HG03039 (cell line): ENCODE results near the gene AMZ1.
"Not testable (repeated sequence)": the region's sequence is repeated elsewhere in the genome, so short reads cannot be mapped to it uniquely, and the experiment has no call there.

Source experiments
- ATAC-seq: cut with Tn5 transposase; IDR thresholded peaks from one replicate; pipeline ENCODE4 v1.9.1; 2021; ENCODE audit warnings: mild to moderate bottlenecking, moderate library complexity; ENCODE audit not compliant: unreplicated experiment

Gene AMZ1

GRCh38 chr7:2689343-2689847 is 1.4 kb downstream of the AMZ1 start:
- no peak for ATAC-seq

GRCh38 chr7:2689951-2690705 is 2.1 kb downstream of the AMZ1 start:
- no peak for ATAC-seq

GRCh38 chr7:2691011-2691707 is 3.2 kb downstream of the AMZ1 start:
- ATAC-seq: no peak

DNA sequence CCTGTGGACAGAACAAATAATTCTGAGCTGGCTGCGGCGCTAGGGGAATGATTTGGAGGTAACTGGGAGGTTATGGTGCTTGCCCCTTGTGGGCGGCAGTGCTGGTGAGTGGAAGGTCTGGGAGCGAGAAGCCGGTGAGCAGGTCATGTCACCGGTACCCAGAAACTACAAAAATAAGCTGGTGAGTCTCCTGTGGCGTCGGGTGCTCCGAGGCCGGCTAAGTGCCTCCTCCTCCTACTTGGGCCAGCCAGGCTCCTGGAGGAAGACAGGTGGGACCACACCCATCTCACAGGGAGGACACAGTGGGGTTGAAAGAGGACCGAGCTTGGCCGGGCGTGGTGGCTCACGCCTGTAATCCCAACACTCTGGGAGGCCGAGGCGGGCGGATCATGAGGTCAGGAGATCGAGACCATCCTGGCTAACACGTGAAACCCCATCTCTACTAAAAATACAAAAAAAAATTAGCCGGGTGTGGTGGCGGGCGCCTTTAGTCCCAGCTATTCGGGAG is 4.0 kb downstream of the AMZ1 start:
- not testable (repeated sequence) for ATAC-seq

DNA sequence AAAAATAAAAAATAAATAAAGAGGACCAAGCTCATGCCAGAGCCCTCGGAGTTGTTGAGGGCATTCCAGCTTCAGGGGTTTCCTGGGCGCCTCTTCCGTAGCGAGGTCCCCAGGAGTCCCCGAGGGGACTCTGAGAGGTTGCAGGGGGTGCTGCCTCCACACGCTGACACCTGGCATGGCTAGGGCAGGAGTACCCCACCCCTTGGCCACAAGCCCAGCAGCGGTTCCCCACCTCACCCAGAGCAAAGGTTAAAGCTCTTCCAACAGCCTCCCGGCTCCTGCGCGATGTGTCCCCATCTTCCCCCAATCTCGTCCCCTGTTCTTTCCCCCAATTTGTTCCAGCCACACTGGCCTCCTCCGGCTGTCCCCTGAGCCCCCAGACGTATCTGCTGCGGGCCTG is 4.5 kb downstream of the AMZ1 start:
- ATAC-seq: no peak

GRCh38 chr7:2693420-2694121 is 5.6 kb downstream of the AMZ1 start:
- not testable (repeated sequence) for ATAC-seq

GRCh38 chr7:2694122-2694436 is 6.1 kb downstream of the AMZ1 start:
- not testable (repeated sequence) for ATAC-seq

- ATAC-seq: peak; percentile 91
Observed at GRCh38 chr7:2698581-2699288, 10.7 kb downstream of the AMZ1 start.

DNA sequence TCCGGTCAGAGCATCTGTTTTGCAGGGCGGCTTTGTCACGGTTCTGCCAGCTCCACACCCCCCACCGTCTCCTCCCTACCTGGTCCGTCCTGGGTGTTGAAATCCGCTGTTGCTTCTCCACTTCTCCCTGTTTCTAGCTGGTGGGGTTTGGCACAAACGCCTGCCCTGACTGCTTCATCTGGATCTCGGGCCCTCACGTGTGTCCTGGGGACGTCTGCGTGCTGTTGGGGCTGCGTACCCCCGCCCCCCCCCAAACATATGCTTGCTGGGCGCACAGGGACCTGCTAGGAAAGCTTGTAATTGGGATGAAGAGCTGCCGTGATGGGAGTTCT is 11.3 kb downstream of the AMZ1 start:
- ATAC-seq: no peak

- ATAC-seq: no peak
Observed at GRCh38 chr7:2700141-2700850, 12.3 kb downstream of the AMZ1 start.

DNA sequence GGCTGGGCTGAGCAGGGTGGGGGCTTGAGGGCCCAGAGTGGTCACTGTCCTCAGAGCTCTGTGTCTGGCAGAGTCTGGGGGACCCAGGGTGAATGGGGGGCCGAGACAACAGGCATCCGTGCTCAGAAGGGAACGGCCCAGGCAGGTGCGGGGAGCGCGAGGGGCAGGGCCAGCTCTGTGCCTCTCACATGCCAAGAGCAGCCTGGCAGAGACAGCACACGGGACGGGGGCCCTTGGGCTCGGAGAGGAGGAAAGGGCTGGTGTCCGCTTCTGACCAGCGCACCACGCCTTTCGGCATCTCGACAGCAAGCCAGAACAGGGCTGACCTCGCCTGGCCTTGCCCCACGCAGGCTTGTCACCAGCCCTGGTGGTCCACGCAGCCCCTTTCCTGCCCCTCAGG is 13.4 kb downstream of the AMZ1 start:
- no peak for ATAC-seq

DNA sequence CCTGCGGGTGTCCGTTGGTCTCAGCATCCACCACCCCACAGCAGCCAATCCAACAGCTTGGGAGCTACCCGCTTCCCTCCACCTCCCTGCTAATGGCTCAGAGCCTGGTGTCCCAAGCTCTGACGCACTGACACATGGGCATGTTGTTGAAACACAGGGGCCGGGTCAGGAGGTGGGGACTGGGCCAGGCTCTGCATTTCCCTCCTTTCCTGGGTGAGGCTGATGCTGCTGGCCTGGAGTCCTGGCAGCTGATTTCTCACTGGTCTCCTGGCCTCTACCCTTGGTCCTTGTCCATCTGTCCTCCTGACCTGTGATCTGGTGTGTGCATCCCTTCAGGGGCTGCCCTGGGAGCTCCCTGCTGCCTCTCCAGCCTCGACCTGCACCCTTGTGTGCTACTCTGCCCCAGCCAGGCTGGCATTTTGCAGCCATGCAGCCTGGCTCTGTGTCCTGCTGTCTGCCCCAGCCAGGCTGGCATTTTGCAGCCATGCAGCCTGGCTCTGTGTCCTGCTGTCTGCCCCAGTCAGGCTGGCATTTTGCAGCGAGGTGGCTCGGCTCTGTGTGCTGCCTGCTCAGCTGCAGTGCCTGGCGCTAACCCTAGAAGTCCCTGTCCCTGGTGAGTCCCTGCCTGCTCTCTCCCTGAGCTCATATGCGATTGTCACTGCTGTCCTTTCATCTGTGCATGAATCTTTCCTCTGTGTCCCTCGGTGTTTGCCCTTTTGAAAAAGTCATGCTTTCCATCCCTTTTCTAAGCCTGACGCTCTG is 14.0 kb downstream of the AMZ1 start:
- no peak for ATAC-seq

DNA sequence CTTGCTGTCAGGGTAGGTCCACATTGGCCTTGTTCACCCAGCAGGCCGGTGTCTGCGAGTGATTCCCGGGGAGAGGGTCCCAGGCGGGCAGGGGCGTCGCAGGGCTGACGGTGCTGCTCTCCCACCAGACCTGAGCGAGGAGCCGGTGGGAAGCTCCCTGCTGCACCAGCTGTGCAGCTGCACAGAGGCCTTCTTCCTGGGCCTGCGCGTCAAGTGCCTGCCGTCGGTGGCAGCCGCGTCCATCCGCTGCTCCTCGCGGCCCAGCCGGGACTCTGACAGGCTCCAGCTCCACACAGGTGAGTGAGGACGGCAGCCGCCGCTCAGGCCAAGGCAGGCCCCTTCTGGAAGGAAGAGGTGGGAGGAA is 14.6 kb downstream of the AMZ1 start:
- ATAC-seq: no peak

GRCh38 chr7:2705371-2706096 is 17.5 kb downstream of the AMZ1 start:
- ATAC-seq: no peak

GRCh38 chr7:2706685-2707126 is 18.7 kb downstream of the AMZ1 start:
- no peak for ATAC-seq

DNA sequence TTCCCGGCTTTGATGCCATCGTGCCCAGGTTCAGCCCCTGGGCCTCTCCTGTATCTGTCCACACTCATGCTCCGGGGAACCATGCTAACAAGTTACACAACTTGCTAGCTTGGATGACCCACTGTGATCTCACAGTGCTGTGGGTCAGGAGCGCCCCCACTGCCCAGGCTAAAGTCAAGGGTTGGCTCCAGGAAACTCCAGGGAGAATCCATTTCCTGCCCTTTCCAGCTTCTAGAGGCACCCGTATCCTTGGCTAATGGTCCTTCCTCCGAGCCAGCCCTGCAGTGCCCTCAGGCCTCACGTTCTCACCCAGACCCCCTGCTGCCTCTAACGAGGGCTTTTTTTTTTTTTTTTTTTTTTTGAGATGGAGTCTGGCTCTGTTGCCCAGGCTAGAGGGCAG is 19.5 kb downstream of the AMZ1 start:
- ATAC-seq: no peak

DNA sequence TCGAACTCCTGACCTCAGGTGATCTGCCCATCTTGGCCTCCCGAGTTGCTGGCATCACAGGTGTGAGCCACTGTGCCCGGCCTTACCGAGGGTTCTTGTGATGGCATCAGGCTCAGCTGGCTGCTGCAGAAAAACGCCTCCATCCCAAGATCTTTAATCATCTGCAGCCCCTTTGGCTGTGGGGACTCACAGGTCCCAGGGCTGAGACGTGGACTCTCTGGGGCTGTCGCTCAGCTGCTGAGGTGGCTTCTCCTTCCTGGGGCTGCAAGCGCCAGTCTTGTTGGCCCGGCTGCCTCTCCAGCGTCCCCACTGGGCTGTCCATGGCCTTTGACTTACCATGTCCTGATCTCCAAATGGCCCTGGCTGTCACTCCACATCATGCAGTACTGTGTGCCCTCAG is 20.0 kb downstream of the AMZ1 start:
- no peak for ATAC-seq

DNA sequence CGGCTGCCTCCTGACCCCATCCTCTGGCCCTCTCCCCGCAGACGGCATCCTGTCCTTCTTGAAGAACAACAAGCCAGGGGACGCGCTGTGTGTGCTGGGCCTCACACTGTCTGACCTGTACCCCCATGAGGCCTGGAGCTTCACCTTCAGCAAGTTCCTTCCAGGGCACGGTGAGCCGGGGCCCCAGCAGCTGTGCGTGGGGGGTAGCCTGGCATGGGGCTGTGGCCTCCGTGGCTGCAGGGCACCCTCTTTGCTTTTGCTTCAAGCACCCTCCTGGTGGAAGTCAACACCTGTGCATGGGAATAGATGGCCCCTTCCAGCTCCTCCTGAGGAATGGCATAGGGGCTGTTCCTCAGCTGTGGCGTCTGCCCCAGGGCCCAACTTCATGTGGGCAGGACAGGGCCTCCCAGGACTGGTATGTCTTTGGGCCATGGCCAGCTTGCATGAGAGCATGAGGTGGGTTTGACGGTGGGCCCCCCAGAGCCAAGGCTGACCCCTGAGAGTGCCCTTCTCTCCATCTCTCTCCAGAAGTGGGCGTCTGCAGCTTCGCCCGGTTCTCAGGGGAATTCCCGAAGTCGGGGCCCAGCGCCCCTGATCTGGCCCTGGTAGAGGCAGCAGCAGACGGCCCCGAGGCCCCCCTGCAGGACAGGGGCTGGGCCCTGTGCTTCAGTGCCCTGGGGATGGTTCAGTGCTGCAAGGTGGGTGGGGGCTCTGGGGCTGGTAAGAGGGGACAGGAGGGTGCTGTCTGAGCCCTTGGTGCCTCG is 20.7 kb downstream of the AMZ1 start:
- ATAC-seq: no peak
